K562 treated with DMSO at 1 percent for 4 hours (cell line): Measurements from ENCODE around the gene WASF1. TPM values are rescaled to one million over a fixed set of nuclear protein-coding genes. Genes with fewer than 3 reads are reported as not detected.

ENCODE experiments used
- total RNA-seq: library from RNA; unstranded; fragments of 300-600 nt; gene quantifications from 2 replicates; pipeline ENCODE4 v1.2.3, GENCODE V29; 2022; ENCODE audit not compliant: insufficient read depth

Gene WASF1
- total RNA-seq = 7.2 and 16.5 TPM in 2 replicates

GRCh38 chr6:110179406-110180227 lies at the start of gene WASF1:
Gene WASF1 (minus strand): TSS chr6:110179670. CDS start chr6:110127601, 52,069 bp downstream.

GRCh38 chr6:110180228-110181008 lies 948 bp upstream of the WASF1 start, which contains the start of gene CDC40:
Gene CDC40 (plus strand): TSS chr6:110180427. CDS start chr6:110180445, 18 bp downstream.

Other genes starting within 250 kb of the WASF1 start
- not detected in 2 replicates for gene GPR6, start 201.4 kb downstream of the WASF1 start, total RNA-seq
- gene CDC40, start 757 bp upstream of the WASF1 start, total RNA-seq = 8.6 and 11.0 TPM in 2 replicates
- not detected in 2 replicates for gene METTL24, start 178.7 kb upstream of the WASF1 start, total RNA-seq
- 1.2 TPM in 1 of 2 replicates, not detected in the other for gene DDO, start 235.9 kb upstream of the WASF1 start, total RNA-seq